MM.1S (cell line): ENCODE measurements around the gene CXCL17.
A peak's percentile ranks its signal among the peaks of the same experiment; 100 is the strongest.

ENCODE experiments used
- DNase-seq: peaks from one replicate; pipeline ENCODE4 v3.0.0-alpha.2; 2015
- H2AFZ ChIP-seq: fragments of 300-600 bp; sonication (generic); 2 replicates; pipeline ENCODE4 v1.6.0; 2016; ENCODE audit warnings: antibody characterized with exemption, low read length
- H3F3A ChIP-seq: fragments of 300-600 bp; sonication (generic); 2 replicates; pipeline ENCODE4 v1.6.1; 2016; ENCODE audit warnings: mild to moderate bottlenecking, antibody characterized with exemption, low read length, moderate library complexity, mixed read lengths; ENCODE audit not compliant: insufficient read depth
- H3K27ac ChIP-seq: fragments of 300-600 bp; sonication (generic); 2 replicates; pipeline ENCODE4 v1.5.1; 2016; ENCODE audit warnings: mild to moderate bottlenecking, low read length
- H3K27me3 ChIP-seq: fragments of 300-600 bp; sonication (generic); replicated peaks from 2 replicates; pipeline ENCODE4 v1.6.0; 2016; ENCODE audit warnings: low read length; ENCODE audit not compliant: insufficient read depth
- H3K36me3 ChIP-seq: fragments of 300-600 bp; sonication (generic); replicated peaks from 2 replicates; pipeline ENCODE4 v1.6.1; 2016; ENCODE audit warnings: mild to moderate bottlenecking, low read length, mixed read lengths; ENCODE audit not compliant: insufficient read depth
- H3K4me1 ChIP-seq: fragments of 300-600 bp; sonication (generic); 2 replicates; pipeline ENCODE4 v1.6.1; 2016; ENCODE audit warnings: low read length, mixed read lengths
- H3K4me2 ChIP-seq: fragments of 300-600 bp; sonication (generic); 2 replicates; pipeline ENCODE4 v1.6.0; 2016; ENCODE audit warnings: low read depth, low read length
- H3K4me3 ChIP-seq: fragments of 300-600 bp; sonication (generic); 2 replicates; pipeline ENCODE4 v1.5.1; 2016; ENCODE audit warnings: low read length, mixed read lengths
- H3K79me2 ChIP-seq: fragments of 300-600 bp; sonication (generic); 2 replicates; pipeline ENCODE4 v1.6.1; 2016; ENCODE audit warnings: mixed run types, low read length, mixed read lengths
- H3K9ac ChIP-seq: fragments of 300-600 bp; sonication (generic); 2 replicates; pipeline ENCODE4 v1.6.1; 2016; ENCODE audit warnings: low read length, mixed read lengths
- H3K9me2 ChIP-seq: fragments of 300-600 bp; sonication (generic); replicated peaks from 2 replicates; pipeline ENCODE4 v1.6.1; 2016; ENCODE audit warnings: mild to moderate bottlenecking, low read length, mixed read lengths; ENCODE audit not compliant: insufficient read depth
- H3K9me3 ChIP-seq: fragments of 300-600 bp; sonication (generic); replicated peaks from 2 replicates; pipeline ENCODE4 v1.6.1; 2016; ENCODE audit warnings: mild to moderate bottlenecking, low read length, mixed read lengths; ENCODE audit not compliant: insufficient read depth
- H4K20me1 ChIP-seq: fragments of 300-600 bp; sonication (generic); 2 replicates; pipeline ENCODE4 v1.6.1; 2016; ENCODE audit warnings: mild to moderate bottlenecking, low read length, moderate library complexity, mixed read lengths; ENCODE audit not compliant: insufficient read depth
- CTCF ChIP-seq: fragments of 300-600 bp; sonication (generic); IDR thresholded peaks from 2 replicates; pipeline ENCODE4 v1.5.1; 2016; ENCODE audit warnings: antibody characterized with exemption, low read length, mixed read lengths
- EZH2 ChIP-seq: fragments of 300-600 bp; sonication (generic); optimal IDR thresholded peaks from 2 replicates; pipeline ENCODE3; 2017; ENCODE audit warnings: low read depth, mild to moderate bottlenecking, antibody characterized with exemption, low read length, mixed read lengths
- EZH2phosphoT487 ChIP-seq: fragments of 300-600 bp; sonication (generic); IDR thresholded peaks from 2 replicates; pipeline ENCODE4 v1.6.1; 2018; ENCODE audit warnings: antibody characterized with exemption, low read length

The CXCL17 gene

GRCh38 chr19:42397263-42398166 is 45.2 kb downstream of the CXCL17 start:
- Histone ChIP-seq H3K36me3 (no peaks in the 10 kb centered on the region), H3K4me1 (peaks cover 12% of the 10 kb centered on the region; the same call in 1 of the 2 replicates), H3K4me2 (peak overlapping the region; percentile 97), H2AFZ (peak overlapping the region; percentile 98), H3K9me3 (no peaks in the 10 kb centered on the region), H3K79me2 (peaks cover 8% of the 10 kb centered on the region), H3K27ac (no peak overlapping the region), H3F3A (no peaks in the 10 kb centered on the region), H3K9me2 (no peaks in the 10 kb centered on the region), H4K20me1 (no peaks in the 10 kb centered on the region), H3K9ac (peak overlapping the region; percentile 70), H3K4me3 (peak overlapping the region; percentile 95), H3K27me3 (peaks cover 8% of the 10 kb centered on the region)
- no peak for TF ChIP-seq CTCF
- no peak for TF ChIP-seq EZH2
- no peak for TF ChIP-seq EZH2phosphoT487
- DNase-seq, result no peak

GRCh38 chr19:42396381-42397262 is 46.1 kb downstream of the CXCL17 start:
- Histone ChIP-seq H3K4me1 (peaks cover 12% of the 10 kb centered on the region; the same call in 1 of the 2 replicates), H4K20me1 (no peaks in the 10 kb centered on the region), H2AFZ (peak overlapping the region; percentile 98)

GRCh38 chr19:42394751-42395150 is 48.0 kb downstream of the CXCL17 start:
- H3K9me2 ChIP-seq, result no peaks in the 10 kb centered on the region
- no peak overlapping the region for H3K4me3 ChIP-seq
- peaks cover 12% of the 10 kb centered on the region; the same call in 1 of the 2 replicates for H3K4me1 ChIP-seq
- H3K4me2 ChIP-seq, result no peak overlapping the region
- TF ChIP-seq EZH2 (no peak), EZH2phosphoT487 (no peak), CTCF (no peak)
- H3F3A ChIP-seq, result no peaks in the 10 kb centered on the region
- H3K79me2 ChIP-seq, result peaks cover 8% of the 10 kb centered on the region
- H4K20me1 ChIP-seq, result no peaks in the 10 kb centered on the region
- no peak overlapping the region for H3K27ac ChIP-seq
- no peaks in the 10 kb centered on the region for H3K9me3 ChIP-seq
- no peak overlapping the region for H3K9ac ChIP-seq
- H3K27me3 ChIP-seq, result peaks cover 34% of the 10 kb centered on the region
- no peaks in the 10 kb centered on the region for H3K36me3 ChIP-seq
- H2AFZ ChIP-seq, result no peak overlapping the region
- no peak for DNase-seq

More at GRCh38 chr19:42396381-42397262, 46.1 kb downstream of the CXCL17 start:
- Histone ChIP-seq H3K4me2 (peak overlapping the region; percentile 97), H3K27ac (peak overlapping the region; percentile 1; the same call in 1 of the 2 replicates), H3F3A (no peaks in the 10 kb centered on the region), H3K79me2 (peaks cover 8% of the 10 kb centered on the region), H3K4me3 (peak overlapping the region; percentile 95), H3K27me3 (peaks cover 15% of the 10 kb centered on the region), H3K9me2 (no peaks in the 10 kb centered on the region), H3K9ac (peak overlapping the region; percentile 70), H3K9me3 (no peaks in the 10 kb centered on the region), H3K36me3 (no peaks in the 10 kb centered on the region)
- peak; percentile 99 for DNase-seq
- TF ChIP-seq EZH2 (no peak), CTCF (no peak), EZH2phosphoT487 (no peak)
